ENCODE measurements around the gene SHTN1. TPM values are rescaled to one million over a fixed set of nuclear protein-coding genes. Genes with fewer than 3 reads are reported as not detected.

The SHTN1 gene
- total RNA-seq, 4 donors from 2014 or later = 20.9 to 55.5 (median 25.2) TPM

- Histone ChIP-seq H3K9me3 (no peaks in the 10 kb centered on the region), H3K4me1 (peaks cover 12% of the 10 kb centered on the region), H3K36me3 (no peaks in the 10 kb centered on the region), H3K27ac (peak overlapping the region; percentile 96), H3K4me3 (peak overlapping the region; percentile 93), H3K27me3 (no peaks in the 10 kb centered on the region)
- DNase-seq (ENCODE audit: low spot score in 2 of 2) = peak in 1 of 2 donors; percentile 65
- WGBS = 22% methylated on average over 6 of the region's 21 CpGs
- no peak for TF ChIP-seq CTCF (IDR thresholded peaks at IDR 0.05)
- TF ChIP-seq POLR2AphosphoS5 (IDR thresholded peaks at IDR 0.05) = no peak
- TF ChIP-seq POLR2A (IDR thresholded peaks at IDR 0.05) = no peak
- TF ChIP-seq EP300 (IDR thresholded peaks at IDR 0.05) = no peak
These were observed 604 bp upstream of the SHTN1 start for GRCh38 chr10:117005527-117006055.

- Histone ChIP-seq H3K27me3 (no peaks in the 10 kb centered on the region), H3K9me3 (no peaks in the 10 kb centered on the region), H3K27ac (peak overlapping the region; percentile 96), H3K4me3 (peak overlapping the region; percentile 93), H3K4me1 (peaks cover 12% of the 10 kb centered on the region), H3K36me3 (no peaks in the 10 kb centered on the region)
- WGBS = 10% methylated on average over 19 of the region's 47 CpGs
- TF ChIP-seq POLR2AphosphoS5 (IDR thresholded peaks at IDR 0.05) = peak in 1 of 3 donors; percentile 2
- TF ChIP-seq POLR2A (IDR thresholded peaks at IDR 0.05) = no peak
- peak; percentile 70 to 84 for DNase-seq (ENCODE audit: low spot score in 2 of 2)
These were observed 561 bp downstream of the SHTN1 start for GRCh38 chr10:117004227-117005025.

DNA sequence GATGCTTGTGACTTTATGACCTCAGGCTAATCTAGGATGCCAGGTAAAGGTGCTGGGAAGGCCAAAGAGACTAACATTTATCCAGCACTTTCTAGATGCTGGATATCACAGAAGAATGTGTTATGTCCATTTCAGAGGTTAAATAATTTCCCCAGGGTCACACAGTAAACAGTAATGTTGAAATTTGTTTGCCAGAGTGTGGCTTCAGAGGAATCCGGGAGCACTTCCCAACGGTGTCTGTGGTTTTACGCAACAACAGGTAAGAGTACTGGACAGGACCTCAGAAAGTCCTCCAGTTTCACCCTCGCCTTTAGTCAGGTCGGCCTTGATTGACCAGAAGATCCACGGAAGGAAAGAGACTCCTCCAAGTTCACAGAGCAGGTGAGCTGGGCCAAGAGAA lies 1.7 kb downstream of the SHTN1 start:
- Histone ChIP-seq H3K9me3 (no peaks in the 10 kb centered on the region), H3K4me3 (no peak overlapping the region), H3K36me3 (no peaks in the 10 kb centered on the region), H3K27me3 (no peaks in the 10 kb centered on the region), H3K27ac (no peak overlapping the region), H3K4me1 (peaks cover 12% of the 10 kb centered on the region)
- no peak for TF ChIP-seq CTCF (IDR thresholded peaks at IDR 0.05)
- no peak for TF ChIP-seq POLR2AphosphoS5 (IDR thresholded peaks at IDR 0.05)
- no peak for TF ChIP-seq EP300 (IDR thresholded peaks at IDR 0.05)
- TF ChIP-seq POLR2A (IDR thresholded peaks at IDR 0.05) = no peak
- 89% methylated on average over 6 of the region's 6 CpGs for WGBS
- DNase-seq (ENCODE audit: low spot score in 2 of 2) = no peak

DNA sequence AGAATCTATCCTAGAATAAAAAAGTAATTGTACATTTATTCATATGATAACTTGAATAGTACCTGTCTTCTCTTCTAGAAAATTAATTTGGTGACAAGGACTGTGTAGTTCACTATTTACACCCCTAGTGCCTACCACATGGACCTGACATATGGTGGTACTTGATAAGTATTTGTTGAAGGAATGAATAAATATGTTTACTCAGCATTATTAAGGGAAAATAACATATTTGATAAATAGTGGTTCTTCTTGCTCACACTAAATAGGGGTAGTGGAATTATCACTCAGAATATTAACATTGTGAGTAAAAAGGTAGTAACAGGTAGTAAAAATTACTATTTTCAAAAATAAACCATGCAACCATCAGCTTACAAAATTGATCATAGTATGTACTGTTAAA lies 2.8 kb downstream of the SHTN1 start:
- Histone ChIP-seq H3K9me3 (no peaks in the 10 kb centered on the region), H3K27me3 (no peaks in the 10 kb centered on the region), H3K4me1 (peaks cover 12% of the 10 kb centered on the region), H3K4me3 (no peak overlapping the region), H3K36me3 (no peaks in the 10 kb centered on the region), H3K27ac (no peak overlapping the region)
- no peak for TF ChIP-seq POLR2A (IDR thresholded peaks at IDR 0.05)
- no peak for TF ChIP-seq EP300 (IDR thresholded peaks at IDR 0.05)
- TF ChIP-seq CTCF (IDR thresholded peaks at IDR 0.05) = no peak
- TF ChIP-seq POLR2AphosphoS5 (IDR thresholded peaks at IDR 0.05) = no peak
- no peak for DNase-seq (ENCODE audit: low spot score in 2 of 2)

DNA sequence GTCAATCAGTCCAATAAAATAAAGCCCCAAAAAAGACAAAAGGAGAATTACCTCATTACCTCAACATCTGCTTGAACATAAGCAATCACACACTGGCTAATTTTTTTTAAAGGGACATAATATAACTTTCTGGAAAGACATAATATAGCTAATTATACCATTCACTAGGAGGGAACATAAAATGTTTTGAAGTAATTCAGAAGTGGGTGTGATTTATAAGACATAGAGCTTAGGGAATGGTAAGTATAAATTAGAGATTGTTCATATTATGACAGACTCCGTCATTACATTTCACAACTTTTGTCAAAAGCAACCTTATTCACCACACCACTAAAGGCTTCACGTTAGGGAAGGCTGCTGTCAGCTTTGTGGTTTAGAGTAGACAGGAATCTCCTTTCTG lies 3.8 kb downstream of the SHTN1 start:
- WGBS = 68% methylated on average over 2 of the region's 2 CpGs
- Histone ChIP-seq H3K4me1 (peaks cover 12% of the 10 kb centered on the region), H3K27me3 (no peaks in the 10 kb centered on the region), H3K27ac (no peak overlapping the region), H3K9me3 (no peaks in the 10 kb centered on the region), H3K4me3 (no peak overlapping the region), H3K36me3 (no peaks in the 10 kb centered on the region)
- TF ChIP-seq EP300 (IDR thresholded peaks at IDR 0.05) = no peak
- no peak for TF ChIP-seq CTCF (IDR thresholded peaks at IDR 0.05)
- no peak for TF ChIP-seq POLR2AphosphoS5 (IDR thresholded peaks at IDR 0.05)
- no peak for TF ChIP-seq POLR2A (IDR thresholded peaks at IDR 0.05)
- no peak for DNase-seq (ENCODE audit: low spot score in 2 of 2)

Measured in suprapubic skin (tissue), 4 donors.